Measurements from ENCODE around the gene TIPRL.

TIPRL gene

GRCh38 chr1:168223261-168223660 is 44.5 kb downstream of the TIPRL start:
- TF ChIP-seq REST (IDR thresholded peaks at IDR 0.05; ENCODE audit: insufficient read depth in 1 of 2, low read depth in 2 of 2, low read length in 2 of 2) (no peak), TAF1 (IDR thresholded peaks at IDR 0.05; ENCODE audit: borderline replicate concordance, insufficient read depth, low read length) (no peak), SIN3A (IDR thresholded peaks at IDR 0.05; ENCODE audit: borderline replicate concordance, insufficient read depth, low read length) (no peak), FOXP2 (optimal IDR thresholded peaks at IDR 0.05; ENCODE audit: borderline replicate concordance, extremely low read depth, extremely low read length, insufficient read depth) (no peak), POLR2AphosphoS5 (IDR thresholded peaks at IDR 0.05; ENCODE audit: low read depth, low read length) (no peak)

GRCh38 chr1:168223681-168224540 is 45.1 kb downstream of the TIPRL start:
- no peak for TF ChIP-seq REST (IDR thresholded peaks at IDR 0.05; ENCODE audit: insufficient read depth in 1 of 2, low read depth in 2 of 2, low read length in 2 of 2)
- no peak for TF ChIP-seq FOXP2 (optimal IDR thresholded peaks at IDR 0.05; ENCODE audit: borderline replicate concordance, extremely low read depth, extremely low read length, insufficient read depth)
- no peak for TF ChIP-seq TAF1 (IDR thresholded peaks at IDR 0.05; ENCODE audit: borderline replicate concordance, insufficient read depth, low read length)
- no peak for TF ChIP-seq POLR2AphosphoS5 (IDR thresholded peaks at IDR 0.05; ENCODE audit: low read depth, low read length)
- no peak for TF ChIP-seq SIN3A (IDR thresholded peaks at IDR 0.05; ENCODE audit: borderline replicate concordance, insufficient read depth, low read length)

- no peak for TF ChIP-seq SIN3A (IDR thresholded peaks at IDR 0.05; ENCODE audit: borderline replicate concordance, insufficient read depth, low read length)
- TF ChIP-seq POLR2AphosphoS5 (IDR thresholded peaks at IDR 0.05; ENCODE audit: low read depth, low read length): no peak
- TF ChIP-seq TAF1 (IDR thresholded peaks at IDR 0.05; ENCODE audit: borderline replicate concordance, insufficient read depth, low read length): no peak
- TF ChIP-seq FOXP2 (optimal IDR thresholded peaks at IDR 0.05; ENCODE audit: borderline replicate concordance, extremely low read depth, extremely low read length, insufficient read depth): no peak
- no peak for TF ChIP-seq REST (IDR thresholded peaks at IDR 0.05; ENCODE audit: insufficient read depth in 1 of 2, low read depth in 2 of 2, low read length in 2 of 2)
Observed at GRCh38 chr1:168224991-168225390, 46.2 kb downstream of the TIPRL start.

- TF ChIP-seq REST (IDR thresholded peaks at IDR 0.05; ENCODE audit: insufficient read depth in 1 of 2, low read depth in 2 of 2, low read length in 2 of 2) (0 out of 4 replicates have a peak, but pooled peaks of 1 of the 2 experiments have one; percentile 10), SIN3A (IDR thresholded peaks at IDR 0.05; ENCODE audit: borderline replicate concordance, insufficient read depth, low read length) (no peak), TAF1 (IDR thresholded peaks at IDR 0.05; ENCODE audit: borderline replicate concordance, insufficient read depth, low read length) (peak; percentile 48; the same call in 1 of the 2 replicates), FOXP2 (optimal IDR thresholded peaks at IDR 0.05; ENCODE audit: borderline replicate concordance, extremely low read depth, extremely low read length, insufficient read depth) (peak; percentile 74), POLR2AphosphoS5 (IDR thresholded peaks at IDR 0.05; ENCODE audit: low read depth, low read length) (peak; percentile 66)
Observed at GRCh38 chr1:168225476-168226190, 46.9 kb downstream of the TIPRL start, which contains the start of gene SFT2D2. Gene SFT2D2 (plus strand): TSS chr1:168226004. CDS start chr1:168226080, 76 bp downstream.
